GM21723 (cell line): ENCODE data around the gene THAP8.

Source experiments
- ATAC-seq: cut with Tn5 transposase; IDR thresholded peaks from one replicate; pipeline ENCODE4 v1.9.1; 2021; ENCODE audit warnings: mild to moderate bottlenecking, moderate library complexity; ENCODE audit not compliant: unreplicated experiment

The THAP8 gene

GRCh38 chr19:36030264-36031148, 23.6 kb downstream of the THAP8 start:
- no peak for ATAC-seq

- no peak for ATAC-seq
Observed at GRCh38 chr19:36028313-36029041, 25.6 kb downstream of the THAP8 start.

- ATAC-seq: no peak
Observed at GRCh38 chr19:36027696-36028095, 26.4 kb downstream of the THAP8 start.

GRCh38 chr19:36026091-36026876, 27.8 kb downstream of the THAP8 start:
- no peak for ATAC-seq

GRCh38 chr19:36025541-36025940, 28.5 kb downstream of the THAP8 start:
- ATAC-seq: no peak

- ATAC-seq: no peak
Observed at GRCh38 chr19:36023432-36023831, 30.7 kb downstream of the THAP8 start.

GRCh38 chr19:36019061-36019670, 34.9 kb downstream of the THAP8 start:
- ATAC-seq: no peak

GRCh38 chr19:36014012-36014924, 39.8 kb downstream of the THAP8 start, which contains the start of gene ALKBH6:
TSS of gene ALKBH6 (minus strand) at chr19:36014213. CDS start at chr19:36013397, 816 bp downstream.
- peak; percentile 94 for ATAC-seq

GRCh38 chr19:36013280-36014011, 40.6 kb downstream of the THAP8 start:
- ATAC-seq: no peak

GRCh38 chr19:36010402-36010801, 43.7 kb downstream of the THAP8 start:
- ATAC-seq: no peak

- ATAC-seq: no peak
Observed at GRCh38 chr19:36009633-36010379, 44.3 kb downstream of the THAP8 start.

GRCh38 chr19:36009220-36009619, 44.9 kb downstream of the THAP8 start:
- ATAC-seq: no peak

- no peak for ATAC-seq
Observed at GRCh38 chr19:36008336-36008978, 45.6 kb downstream of the THAP8 start, which contains the start of gene SYNE4. TSS of gene SYNE4 (minus strand) at chr19:36008813. CDS start at chr19:36008681, 132 bp downstream.

- ATAC-seq: no peak
Observed at GRCh38 chr19:36006955-36007354, 47.1 kb downstream of the THAP8 start.

GRCh38 chr19:36003284-36003683, 50.8 kb downstream of the THAP8 start:
- ATAC-seq: no peak

GRCh38 chr19:36001605-36002004, 52.5 kb downstream of the THAP8 start:
- ATAC-seq: no peak

- no peak for ATAC-seq
Observed at GRCh38 chr19:35996777-35997176, 57.3 kb downstream of the THAP8 start.
